ENCODE measurements around the gene MYBL2.

The MYBL2 gene

GRCh38 chr20:43655937-43656336, 11.0 kb upstream of the MYBL2 start:
- H3K27ac ChIP-seq: no peak overlapping the region
- TF ChIP-seq CTCF (IDR thresholded peaks at IDR 0.05): no peak

GRCh38 chr20:43658069-43658722, 8.7 kb upstream of the MYBL2 start:
- no peak overlapping the region for H3K27ac ChIP-seq
- peak overlapping the region; percentile 85 for H3K4me3 ChIP-seq
- DNase-seq (ENCODE audit: low spot score): no peak
- TF ChIP-seq CTCF (IDR thresholded peaks at IDR 0.05): no peak

More at GRCh38 chr20:43655937-43656336, 11.0 kb upstream of the MYBL2 start:
- no peak for DNase-seq (ENCODE audit: low spot score)
- H3K4me3 ChIP-seq: no peak overlapping the region

- DNase-seq (ENCODE audit: low spot score): no peak
- H3K27ac ChIP-seq: no peak overlapping the region
- TF ChIP-seq CTCF (IDR thresholded peaks at IDR 0.05): no peak
Observed at GRCh38 chr20:43658723-43659419, 8.0 kb upstream of the MYBL2 start.

GRCh38 chr20:43662943-43663655, 3.8 kb upstream of the MYBL2 start:
- Histone ChIP-seq H3K4me3 (no peak overlapping the region), H3K27ac (no peak overlapping the region)
- DNase-seq (ENCODE audit: low spot score): no peak
- no peak for TF ChIP-seq CTCF (IDR thresholded peaks at IDR 0.05)

More at GRCh38 chr20:43658723-43659419, 8.0 kb upstream of the MYBL2 start:
- H3K4me3 ChIP-seq: no peak overlapping the region

GRCh38 chr20:43665466-43666176, 1.3 kb upstream of the MYBL2 start:
- DNase-seq (ENCODE audit: low spot score): no peak
- Histone ChIP-seq H3K27ac (no peak overlapping the region), H3K4me3 (no peak overlapping the region)
- no peak for TF ChIP-seq CTCF (IDR thresholded peaks at IDR 0.05)

GRCh38 chr20:43667341-43668132, 623 bp downstream of the MYBL2 start:
- H3K4me3 ChIP-seq: peak overlapping the region; percentile 62
- H3K27ac ChIP-seq: no peak overlapping the region
- TF ChIP-seq CTCF (IDR thresholded peaks at IDR 0.05): no peak
- no peak for DNase-seq (ENCODE audit: low spot score)
